ENCODE results near the gene PAM.

Gene PAM

GRCh38 chr5:102782217-102782872 is 27.2 kb downstream of the PAM start:
- no peak for DNase-seq

- DNase-seq = no peak
Measured at GRCh38 chr5:102787134-102787533, 32.0 kb downstream of the PAM start.

- no peak for DNase-seq
Measured at GRCh38 chr5:102788788-102789187, 33.7 kb downstream of the PAM start.

GRCh38 chr5:102789469-102789868 is 34.4 kb downstream of the PAM start:
- no peak for DNase-seq

- no peak for DNase-seq
Measured at GRCh38 chr5:102790748-102791147, 35.6 kb downstream of the PAM start.

GRCh38 chr5:102792705-102793104 is 37.6 kb downstream of the PAM start:
- no peak for DNase-seq

GRCh38 chr5:102794047-102794446 is 38.9 kb downstream of the PAM start:
- no peak for DNase-seq

- no peak for DNase-seq
Measured at GRCh38 chr5:102794677-102795331, 39.7 kb downstream of the PAM start.

- no peak for DNase-seq
Measured at GRCh38 chr5:102795526-102795925, 40.4 kb downstream of the PAM start.

- no peak for DNase-seq
Measured at GRCh38 chr5:102796009-102796408, 40.9 kb downstream of the PAM start.

- DNase-seq = no peak
Measured at GRCh38 chr5:102796498-102796897, 41.4 kb downstream of the PAM start.

- no peak for DNase-seq
Measured at GRCh38 chr5:102797322-102797884, 42.3 kb downstream of the PAM start.

- no peak for DNase-seq
Measured at GRCh38 chr5:102798104-102798785, 43.1 kb downstream of the PAM start.

- no peak for DNase-seq
Measured at GRCh38 chr5:102799017-102799416, 43.9 kb downstream of the PAM start.

GRCh38 chr5:102800427-102800826 is 45.3 kb downstream of the PAM start:
- no peak for DNase-seq

GRCh38 chr5:102801371-102801770 is 46.3 kb downstream of the PAM start:
- no peak for DNase-seq

- DNase-seq = no peak
Measured at GRCh38 chr5:102802708-102803458, 47.8 kb downstream of the PAM start.

GRCh38 chr5:102807878-102808502 is 52.9 kb downstream of the PAM start:
- DNase-seq = no peak

- no peak for DNase-seq
Measured at GRCh38 chr5:102809033-102809432, 53.9 kb downstream of the PAM start.

- DNase-seq = no peak
Measured at GRCh38 chr5:102811972-102812371, 56.9 kb downstream of the PAM start.

GRCh38 chr5:102813740-102814139 is 58.6 kb downstream of the PAM start:
- DNase-seq = no peak

GRCh38 chr5:102815084-102815483 is 60.0 kb downstream of the PAM start:
- no peak for DNase-seq

Measured in stimulated activated CD4-positive, alpha-beta T cell treated with anti-CD3 and anti-CD28 coated beads, Interleukin-2, amount 100 ng/mL, for 48 hours (primary cell).